Measurements from ENCODE around the gene MYG1.

The MYG1 gene, protein sequence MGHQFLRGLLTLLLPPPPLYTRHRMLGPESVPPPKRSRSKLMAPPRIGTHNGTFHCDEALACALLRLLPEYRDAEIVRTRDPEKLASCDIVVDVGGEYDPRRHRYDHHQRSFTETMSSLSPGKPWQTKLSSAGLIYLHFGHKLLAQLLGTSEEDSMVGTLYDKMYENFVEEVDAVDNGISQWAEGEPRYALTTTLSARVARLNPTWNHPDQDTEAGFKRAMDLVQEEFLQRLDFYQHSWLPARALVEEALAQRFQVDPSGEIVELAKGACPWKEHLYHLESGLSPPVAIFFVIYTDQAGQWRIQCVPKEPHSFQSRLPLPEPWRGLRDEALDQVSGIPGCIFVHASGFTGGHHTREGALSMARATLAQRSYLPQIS

DNA sequence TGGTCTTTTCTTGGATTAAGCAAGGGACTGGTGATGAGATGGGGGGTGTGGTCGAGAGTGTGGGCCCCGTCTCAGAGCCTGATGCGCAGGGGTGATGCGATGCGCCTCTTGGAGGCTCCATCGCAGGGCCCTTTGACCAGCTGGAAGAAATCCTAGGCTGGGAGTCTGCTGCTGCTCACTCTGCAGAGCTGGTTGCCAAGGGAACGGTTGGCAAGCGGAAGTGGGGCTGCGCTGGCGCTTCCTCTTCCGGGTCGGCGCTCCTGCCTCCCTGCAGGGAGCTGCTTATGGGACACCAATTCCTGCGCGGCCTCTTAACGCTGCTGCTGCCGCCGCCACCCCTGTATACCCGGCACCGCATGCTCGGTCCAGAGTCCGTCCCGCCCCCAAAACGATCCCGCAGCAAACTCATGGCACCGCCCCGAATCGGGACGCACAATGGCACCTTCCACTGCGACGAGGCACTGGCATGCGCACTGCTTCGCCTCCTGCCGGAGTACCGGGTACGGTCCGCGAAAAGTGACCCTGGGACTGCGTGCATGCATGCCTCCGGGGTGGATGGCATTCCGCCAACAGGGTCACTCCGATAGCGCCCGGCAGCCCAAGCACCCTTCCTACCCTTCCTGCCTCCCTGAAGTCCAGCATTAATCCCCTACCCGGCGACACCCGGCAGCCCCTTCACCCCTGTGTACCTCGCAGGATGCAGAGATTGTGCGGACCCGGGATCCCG is at the start of gene MYG1:
TSS of gene MYG1 (plus strand) at position 242 of the 727 bp plus-strand sequence. CDS start at position 285, 43 bp downstream.
- peak; percentile 40 for DNase-seq (ENCODE audit: low read depth)

DNA sequence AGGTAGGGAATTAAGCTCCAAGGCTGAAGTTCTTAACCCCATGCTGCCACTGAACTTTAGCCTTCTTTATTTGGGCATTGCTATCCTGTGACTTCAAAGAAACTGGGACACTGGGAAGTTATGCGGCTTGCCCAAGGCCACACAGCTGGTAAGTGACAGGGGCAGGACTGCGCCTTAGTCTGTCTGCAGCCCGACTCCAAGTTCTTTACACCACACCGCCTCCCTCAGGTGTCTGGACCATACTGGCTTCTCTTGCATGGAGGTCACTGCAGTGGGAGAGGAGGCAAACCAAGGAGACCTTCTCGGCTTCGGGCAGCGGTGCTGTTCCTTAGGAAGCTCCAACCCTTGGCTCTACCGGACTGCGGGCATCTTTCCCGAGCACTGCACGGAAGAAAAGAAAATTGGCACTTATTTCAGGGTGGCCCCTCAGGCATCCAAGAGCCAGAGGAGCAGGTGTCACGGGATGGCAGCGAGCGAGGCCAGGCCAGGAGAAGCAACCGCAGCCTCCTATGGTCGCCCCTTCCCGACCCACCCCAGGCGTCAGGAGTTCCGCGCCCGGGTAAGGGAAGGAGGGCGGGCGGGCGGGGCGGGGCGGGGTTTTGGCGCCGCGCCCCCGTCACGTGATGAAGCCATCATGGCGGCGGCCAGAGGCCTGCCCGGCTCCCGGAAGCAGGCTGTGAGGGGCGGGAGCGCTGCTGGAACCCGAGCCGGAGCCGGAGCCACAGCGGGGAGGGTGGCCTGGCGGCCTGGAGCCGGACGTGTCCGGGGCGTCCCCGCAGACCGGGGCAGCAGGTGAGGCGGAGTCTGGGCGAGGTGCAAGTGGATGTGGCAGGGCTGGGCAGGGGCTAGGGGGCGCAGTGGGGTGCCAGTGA is 47.8 kb upstream of the MYG1 start:
- DNase-seq (ENCODE audit: low read depth) = no peak

DNA sequence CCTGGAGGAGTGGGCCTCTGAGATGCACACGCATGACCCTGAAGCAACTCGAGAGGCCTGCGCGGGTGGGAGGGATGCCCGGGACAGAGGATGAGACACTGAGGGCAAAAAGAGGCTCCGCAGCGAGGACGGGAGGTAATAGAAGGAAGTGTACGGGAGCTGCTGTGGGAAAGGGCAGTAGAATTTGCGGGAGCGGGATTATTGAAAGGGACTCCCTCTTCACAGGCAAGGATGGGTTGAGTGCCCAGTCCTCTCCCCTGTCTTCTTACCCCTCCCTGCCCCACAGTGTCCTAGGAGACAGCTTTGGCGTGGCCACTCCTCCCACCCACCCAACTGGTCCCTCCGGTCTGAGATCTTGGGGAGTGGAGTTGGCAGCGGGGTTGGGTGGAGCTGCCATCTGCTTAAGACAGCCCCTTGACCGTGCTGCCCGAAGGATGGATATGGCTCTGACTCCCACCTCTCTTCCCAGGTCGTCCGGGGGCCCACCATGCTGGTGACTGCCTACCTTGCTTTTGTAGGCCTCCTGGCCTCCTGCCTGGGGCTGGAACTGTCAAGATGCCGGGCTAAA is 47.1 kb upstream of the MYG1 start:
- no peak for DNase-seq (ENCODE audit: low read depth)

DNA sequence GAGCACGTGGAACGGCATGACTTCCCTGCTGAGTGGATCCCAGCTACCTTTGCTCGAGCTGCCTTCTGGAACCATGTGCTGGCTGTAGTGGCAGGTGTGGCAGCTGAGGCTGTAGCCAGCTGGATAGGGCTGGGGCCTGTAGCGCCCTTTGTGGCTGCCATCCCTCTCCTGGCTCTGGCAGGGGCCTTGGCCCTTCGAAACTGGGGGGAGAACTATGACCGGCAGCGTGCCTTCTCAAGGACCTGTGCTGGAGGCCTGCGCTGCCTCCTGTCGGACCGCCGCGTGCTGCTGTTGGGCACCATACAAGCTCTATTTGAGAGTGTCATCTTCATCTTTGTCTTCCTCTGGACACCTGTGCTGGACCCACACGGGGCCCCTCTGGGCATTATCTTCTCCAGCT is 46.2 kb upstream of the MYG1 start:
- DNase-seq (ENCODE audit: low read depth) = no peak

DNA sequence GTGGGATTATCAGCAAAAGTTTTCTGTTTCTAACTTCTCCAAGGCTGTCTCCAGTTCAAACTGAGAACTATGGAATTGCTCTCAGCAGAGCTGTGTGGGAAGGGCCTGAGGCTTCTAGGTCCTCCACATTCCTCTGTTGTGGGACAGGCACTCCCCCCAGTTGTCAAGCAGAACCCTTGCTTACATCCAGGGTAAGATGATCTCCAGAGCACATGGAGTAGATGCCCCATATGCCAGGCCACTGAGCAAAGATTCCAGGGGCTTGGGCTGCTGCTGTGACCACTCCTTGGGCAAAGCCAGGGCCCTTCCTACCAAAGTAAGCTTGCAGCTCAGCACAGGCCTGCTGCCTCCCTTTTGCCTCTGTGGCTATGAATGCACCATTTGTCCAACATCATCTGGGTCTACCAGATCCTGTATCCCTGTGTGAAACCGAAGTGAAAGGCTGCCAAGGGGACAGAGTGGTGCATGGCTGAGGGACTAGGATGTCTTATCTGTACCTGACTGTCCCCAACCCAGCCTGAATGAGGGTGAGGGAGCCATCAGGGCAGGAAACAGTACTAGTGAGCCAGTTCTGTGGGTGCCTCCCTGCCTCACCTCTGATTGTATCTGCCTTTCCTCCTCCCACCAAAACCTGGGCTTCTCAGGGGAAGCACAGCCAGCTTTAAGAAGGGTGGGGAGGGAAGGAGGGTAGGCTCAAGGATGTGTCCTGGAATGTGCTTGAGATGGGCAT is 44.5 kb upstream of the MYG1 start:
- DNase-seq (ENCODE audit: low read depth) = no peak

DNA sequence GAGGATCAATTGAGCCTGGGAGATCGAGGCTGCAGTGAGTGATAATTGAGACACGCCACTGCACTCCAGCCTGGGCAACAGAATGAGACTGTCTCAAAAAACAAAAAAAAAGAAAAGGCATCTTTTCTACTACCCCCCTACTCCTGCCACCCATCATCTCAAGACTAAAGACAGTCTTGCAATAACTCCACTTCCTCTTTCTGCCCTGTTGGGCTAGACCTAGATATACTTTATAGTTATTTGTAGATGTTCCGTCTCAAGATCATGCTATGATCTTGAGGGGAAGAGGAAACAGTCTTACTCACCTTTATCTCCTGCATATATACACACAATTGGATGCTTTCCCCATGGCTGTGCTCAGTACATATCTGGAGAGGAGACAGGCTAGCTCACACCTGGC is 43.5 kb upstream of the MYG1 start:
- no peak for DNase-seq (ENCODE audit: low read depth)

DNA sequence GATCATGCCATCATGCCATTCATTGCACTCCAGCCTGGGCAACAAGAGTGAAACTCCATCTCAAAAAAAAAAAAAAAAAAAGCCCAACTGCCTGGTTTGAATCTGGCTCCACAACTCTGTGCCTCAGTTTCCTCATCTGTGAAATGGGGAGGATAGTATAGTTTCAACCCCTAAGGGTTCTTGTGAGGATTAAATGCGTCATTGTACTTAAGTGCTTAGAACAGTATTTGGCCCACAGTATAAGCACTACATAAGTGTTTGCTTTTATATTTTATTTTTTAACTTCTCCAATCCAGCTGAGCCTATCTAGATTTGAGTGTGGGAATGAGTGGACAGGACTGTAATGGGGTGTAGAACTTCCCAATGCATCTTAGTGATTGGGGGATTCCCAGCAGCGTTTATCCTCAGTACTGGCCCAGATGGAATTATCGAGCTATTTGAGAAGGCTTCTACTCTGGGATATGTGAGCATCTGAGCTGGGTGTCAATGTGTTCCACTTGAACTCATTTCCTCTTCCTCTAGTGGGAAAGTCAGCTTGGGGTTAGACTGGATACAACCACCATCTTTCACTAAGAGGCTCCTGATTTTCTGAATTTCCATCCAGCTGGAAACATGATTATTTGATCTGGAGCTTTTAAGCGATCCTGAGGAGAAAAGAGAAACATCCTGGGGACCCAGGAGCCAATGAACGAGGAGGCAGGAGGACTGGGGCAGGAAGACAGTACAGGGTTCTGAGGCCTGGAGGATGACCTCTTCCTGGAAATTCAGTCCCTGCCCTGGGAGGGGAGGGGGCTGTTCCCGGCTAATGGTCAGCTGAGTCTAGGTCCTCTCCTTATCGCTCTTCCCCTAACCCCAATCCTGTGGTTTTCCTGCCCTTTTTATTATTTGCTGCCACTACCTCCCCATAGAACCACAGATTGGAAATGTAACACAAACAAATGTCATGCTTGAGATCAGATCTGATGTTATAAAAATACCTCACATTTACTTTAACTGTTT is 40.7 kb upstream of the MYG1 start:
- no peak for DNase-seq (ENCODE audit: low read depth)

DNA sequence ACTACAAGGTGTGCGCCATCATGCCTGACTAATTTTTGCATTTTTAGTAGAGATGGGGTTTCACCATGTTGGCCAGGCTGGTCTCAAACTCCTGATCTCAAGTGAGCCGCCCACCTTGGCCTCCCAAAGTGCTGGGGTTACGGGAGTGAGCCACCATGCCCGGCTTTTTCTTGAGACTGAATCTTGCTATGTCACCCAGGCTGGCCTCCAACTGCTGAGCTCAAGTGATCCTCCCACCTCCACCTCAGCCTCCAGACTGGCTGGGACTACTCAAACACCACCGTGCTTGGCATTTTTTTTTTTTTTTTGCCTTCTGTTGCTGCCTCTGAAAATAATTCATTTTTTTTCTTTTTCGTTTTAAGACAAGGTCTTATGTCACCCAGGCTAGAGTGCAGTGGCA is 39.6 kb upstream of the MYG1 start:
- no peak for DNase-seq (ENCODE audit: low read depth)

DNA sequence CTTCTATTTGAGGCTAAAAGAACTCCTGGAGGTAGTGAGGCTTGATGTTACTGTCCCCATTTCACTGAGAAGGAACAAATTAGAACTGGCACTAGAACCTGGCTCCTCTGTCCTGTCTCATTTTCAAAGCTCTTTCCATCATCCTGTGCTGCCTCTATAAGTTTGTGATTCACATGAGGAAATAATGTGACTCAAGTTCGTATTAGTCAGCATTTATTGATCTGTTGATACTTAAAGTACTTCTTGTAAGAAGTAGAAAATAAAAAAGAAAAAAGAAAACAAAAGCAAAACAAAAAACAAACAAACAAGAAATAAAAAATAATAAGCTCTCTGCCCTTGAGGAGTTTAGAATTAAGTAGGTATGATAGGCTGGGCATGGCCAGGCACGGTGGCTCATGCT is 33.7 kb upstream of the MYG1 start:
- DNase-seq (ENCODE audit: low read depth) = no peak

DNA sequence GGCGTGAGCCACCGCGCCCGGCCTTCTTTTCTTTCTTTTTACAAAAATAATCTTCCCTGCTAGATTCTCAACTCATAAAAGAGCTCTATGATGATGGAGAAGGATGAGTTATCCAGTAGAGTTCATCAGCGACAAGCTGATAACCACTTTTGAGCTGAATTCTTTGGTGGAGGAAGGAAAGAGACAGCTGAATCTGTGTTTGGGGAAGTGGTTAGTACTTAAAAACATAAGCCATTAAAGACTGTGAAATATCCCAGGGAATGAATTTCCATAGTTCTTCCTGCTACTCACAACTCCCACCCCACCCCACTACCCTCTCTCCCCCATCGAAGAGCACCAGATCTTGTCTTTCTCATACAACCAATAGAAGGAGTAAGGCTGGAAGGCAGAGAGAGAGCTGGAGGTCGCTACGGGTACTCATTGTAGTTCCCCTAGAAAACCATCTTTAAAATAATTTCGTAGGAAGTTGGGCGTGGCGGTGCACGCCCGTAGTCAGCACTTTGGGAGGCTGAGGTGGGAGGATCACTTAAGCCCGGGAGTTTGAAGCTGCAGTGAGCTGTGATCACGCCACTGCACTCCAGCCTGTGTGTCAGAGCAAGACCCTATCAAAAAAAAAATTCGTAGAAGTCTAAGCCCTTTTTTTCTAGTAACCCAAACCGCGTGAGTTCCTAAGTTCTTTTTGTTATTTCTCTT is 32.0 kb upstream of the MYG1 start:
- DNase-seq (ENCODE audit: low read depth) = no peak

DNA sequence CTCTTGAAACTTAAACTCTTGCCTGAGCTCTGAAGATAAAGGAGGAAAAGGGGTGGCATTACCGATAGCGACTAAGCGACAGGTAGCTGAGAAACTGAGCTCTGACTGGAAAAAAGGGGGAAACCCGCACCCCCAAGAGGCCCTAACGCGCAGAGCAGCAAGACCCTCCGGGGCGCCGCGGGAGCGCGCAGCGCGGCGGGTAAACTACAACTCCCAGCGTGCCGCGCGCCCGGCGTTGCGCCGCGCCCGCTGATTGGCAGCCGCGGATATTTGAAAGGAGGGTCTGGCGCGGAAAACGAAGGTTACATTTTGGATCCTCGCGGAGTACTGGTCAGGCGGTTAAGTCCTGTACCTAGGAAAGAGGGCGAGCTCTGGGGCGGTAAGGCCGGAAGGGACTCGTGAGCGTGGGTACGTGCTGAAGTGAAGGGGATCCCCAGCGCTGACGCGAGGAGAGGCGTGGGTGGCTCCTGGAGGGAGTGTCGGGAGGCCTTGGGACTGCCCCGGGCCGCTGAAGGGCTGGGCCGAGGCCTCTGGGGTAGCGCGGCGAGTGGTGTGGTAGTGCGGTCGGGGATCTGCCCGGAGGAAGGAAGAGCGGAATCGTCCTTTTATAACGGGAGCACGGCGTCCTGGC is 31.4 kb upstream of the MYG1 start, which contains the start of gene ESPL1:
TSS of gene ESPL1 (plus strand) at position 301 of the 631 bp plus-strand sequence. CDS start 468 bp downstream, outside the sequence.
- DNase-seq (ENCODE audit: low read depth) = no peak

DNA sequence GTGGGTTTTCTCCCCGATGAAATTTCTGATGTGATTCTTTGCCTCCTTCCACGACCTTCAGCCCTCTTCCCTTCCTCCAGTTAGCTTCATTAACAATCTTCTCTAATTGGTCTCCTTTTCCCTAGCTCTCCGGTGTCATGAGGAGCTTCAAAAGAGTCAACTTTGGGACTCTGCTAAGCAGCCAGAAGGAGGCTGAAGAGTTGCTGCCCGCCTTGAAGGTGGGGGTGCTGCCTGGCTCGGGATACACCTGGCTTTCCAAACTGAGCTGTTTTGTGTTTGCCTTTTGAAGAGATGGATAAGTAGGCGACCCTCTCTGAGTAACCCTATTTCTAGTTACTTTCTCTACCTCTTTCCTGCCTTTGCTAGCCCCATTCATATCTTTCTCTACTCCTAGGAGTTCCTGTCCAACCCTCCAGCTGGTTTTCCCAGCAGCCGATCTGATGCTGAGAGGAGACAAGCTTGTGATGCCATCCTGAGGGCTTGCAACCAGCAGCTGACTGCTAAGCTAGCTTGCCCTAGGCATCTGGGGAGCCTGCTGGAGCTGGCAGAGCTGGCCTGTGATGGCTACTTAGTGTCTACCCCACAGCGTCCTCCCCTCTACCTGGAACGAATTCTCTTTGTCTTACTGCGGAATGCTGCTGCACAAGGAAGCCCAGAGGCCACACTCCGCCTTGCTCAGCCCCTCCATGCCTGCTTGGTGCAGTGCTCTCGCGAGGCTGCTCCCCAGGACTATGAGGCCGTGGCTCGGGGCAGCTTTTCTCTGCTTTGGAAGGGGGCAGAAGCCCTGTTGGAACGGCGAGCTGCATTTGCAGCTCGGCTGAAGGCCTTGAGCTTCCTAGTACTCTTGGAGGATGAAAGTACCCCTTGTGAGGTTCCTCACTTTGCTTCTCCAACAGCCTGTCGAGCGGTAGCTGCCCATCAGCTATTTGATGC is 30.6 kb upstream of the MYG1 start:
- DNase-seq (ENCODE audit: low read depth) = no peak

DNA sequence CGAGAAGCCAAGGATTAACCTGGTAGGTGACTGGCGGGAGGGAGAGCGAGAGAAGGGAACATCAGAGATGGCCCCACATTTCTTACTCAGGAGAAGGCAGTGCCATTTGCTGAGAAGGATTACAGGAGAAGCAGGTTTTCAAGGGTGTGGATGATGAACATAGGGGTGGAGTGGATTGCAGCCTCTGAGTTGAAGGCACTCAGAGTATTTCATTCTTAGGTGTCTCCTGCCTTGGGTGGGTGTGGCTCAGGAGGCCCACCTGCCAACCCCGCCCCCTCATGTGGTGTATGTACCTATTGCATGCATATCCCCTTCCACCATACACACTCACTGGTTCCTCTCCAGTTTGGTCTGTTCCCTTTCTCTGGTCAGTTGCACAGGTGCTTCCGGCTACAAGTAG is 25.1 kb upstream of the MYG1 start:
- no peak for DNase-seq (ENCODE audit: low read depth)

DNA sequence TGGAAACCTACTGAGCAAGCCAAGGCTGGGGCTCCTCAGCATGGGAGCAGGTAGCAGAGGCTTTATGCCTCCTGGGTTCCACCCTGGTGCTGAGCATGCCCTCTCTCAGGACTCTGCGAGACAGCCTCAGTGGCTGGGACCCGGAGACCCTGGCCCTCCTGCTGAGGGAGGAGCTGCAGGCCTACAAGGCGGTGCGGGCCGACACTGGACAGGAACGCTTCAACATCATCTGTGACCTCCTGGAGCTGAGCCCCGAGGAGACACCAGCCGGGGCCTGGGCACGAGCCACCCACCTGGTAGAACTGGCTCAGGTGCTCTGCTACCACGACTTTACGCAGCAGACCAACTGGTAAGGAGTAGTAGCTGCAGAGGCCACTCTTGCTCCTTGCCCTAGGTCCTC is 23.0 kb upstream of the MYG1 start:
- DNase-seq (ENCODE audit: low read depth) = no peak

DNA sequence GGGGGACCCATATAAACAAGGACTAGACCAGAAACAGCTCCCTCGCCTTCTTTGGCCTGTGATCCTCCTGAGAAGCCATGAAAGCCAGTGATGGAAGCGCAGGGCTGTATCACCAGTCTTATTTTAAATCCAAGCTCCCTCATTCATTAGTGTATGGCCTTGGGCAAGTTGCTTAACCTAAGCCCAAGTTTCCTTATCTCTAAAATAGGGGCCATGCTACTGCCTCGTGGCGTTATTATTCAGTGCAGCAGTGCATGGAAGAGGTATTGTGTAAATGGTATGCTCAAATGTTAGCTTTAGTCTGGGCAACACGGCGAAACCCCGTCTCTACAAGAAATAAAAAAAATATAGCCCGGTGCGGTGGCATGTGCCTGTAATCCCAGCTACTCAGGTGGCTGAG is 21.5 kb upstream of the MYG1 start:
- no peak for DNase-seq (ENCODE audit: low read depth)

DNA sequence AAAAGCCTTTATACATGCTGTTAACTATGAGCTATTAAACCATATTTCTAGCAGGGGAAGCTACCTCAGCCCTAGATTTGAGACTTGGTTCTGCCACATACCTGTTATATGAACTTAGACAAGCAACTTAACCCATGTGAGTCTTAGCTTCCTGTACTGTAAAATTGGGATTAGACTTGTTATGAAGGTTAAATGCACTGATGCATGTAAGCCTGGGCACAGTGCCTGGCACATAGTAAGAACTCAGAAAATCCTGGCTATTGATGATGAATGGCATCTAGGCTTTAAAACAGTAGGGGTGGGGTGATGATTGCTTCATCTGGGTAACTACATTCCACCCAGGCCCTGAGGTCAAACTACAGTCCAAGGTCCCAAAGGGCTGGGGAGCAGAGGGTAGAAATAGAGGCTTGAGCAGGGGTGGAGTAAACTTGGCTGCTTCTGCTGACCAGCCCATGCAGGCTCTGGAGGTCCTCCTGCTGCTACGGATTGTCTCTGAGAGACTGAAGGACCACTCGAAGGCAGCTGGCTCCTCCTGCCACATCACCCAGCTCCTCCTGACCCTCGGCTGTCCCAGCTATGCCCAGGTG is 20.1 kb upstream of the MYG1 start:
- DNase-seq (ENCODE audit: low read depth) = no peak

DNA sequence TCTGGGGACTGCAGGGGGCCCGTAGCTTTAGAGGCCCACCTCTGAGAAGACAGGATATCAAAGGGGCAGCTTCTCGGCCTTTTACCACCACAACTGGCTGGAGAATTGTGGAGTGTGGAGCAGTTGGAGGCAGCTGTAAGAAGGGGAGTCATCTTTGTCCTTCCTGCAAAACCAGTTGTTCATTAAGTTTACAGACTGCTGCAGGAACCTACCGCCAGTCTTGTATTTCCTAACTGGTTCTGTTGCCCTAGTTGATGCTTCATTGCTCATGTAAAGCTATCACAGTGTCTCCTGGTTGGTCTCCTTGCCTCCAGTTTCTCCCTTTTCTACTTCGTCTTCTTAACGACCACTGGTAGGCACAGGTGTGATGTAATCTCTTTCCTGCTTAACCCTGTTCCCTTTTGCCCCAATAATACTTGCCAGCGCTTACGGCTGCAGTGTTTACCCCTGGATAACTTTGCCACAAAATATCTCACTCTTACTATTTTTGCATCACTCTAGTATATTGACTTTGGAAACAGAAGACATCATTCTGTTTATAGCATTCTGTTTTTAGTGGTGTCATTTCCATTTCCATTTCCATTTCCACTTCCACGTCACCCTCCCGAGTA is 19.5 kb upstream of the MYG1 start:
- no peak for DNase-seq (ENCODE audit: low read depth)
